HG03575 (cell line): ENCODE results near the gene SYS1.

Experiments used
- ATAC-seq: cut with Tn5 transposase; IDR thresholded peaks from one replicate; pipeline ENCODE4 v1.9.1; 2021; ENCODE audit not compliant: unreplicated experiment, insufficient number of reproducible peaks, low FRiP score; ENCODE audit errors: extremely low read depth

SYS1 gene

DNA sequence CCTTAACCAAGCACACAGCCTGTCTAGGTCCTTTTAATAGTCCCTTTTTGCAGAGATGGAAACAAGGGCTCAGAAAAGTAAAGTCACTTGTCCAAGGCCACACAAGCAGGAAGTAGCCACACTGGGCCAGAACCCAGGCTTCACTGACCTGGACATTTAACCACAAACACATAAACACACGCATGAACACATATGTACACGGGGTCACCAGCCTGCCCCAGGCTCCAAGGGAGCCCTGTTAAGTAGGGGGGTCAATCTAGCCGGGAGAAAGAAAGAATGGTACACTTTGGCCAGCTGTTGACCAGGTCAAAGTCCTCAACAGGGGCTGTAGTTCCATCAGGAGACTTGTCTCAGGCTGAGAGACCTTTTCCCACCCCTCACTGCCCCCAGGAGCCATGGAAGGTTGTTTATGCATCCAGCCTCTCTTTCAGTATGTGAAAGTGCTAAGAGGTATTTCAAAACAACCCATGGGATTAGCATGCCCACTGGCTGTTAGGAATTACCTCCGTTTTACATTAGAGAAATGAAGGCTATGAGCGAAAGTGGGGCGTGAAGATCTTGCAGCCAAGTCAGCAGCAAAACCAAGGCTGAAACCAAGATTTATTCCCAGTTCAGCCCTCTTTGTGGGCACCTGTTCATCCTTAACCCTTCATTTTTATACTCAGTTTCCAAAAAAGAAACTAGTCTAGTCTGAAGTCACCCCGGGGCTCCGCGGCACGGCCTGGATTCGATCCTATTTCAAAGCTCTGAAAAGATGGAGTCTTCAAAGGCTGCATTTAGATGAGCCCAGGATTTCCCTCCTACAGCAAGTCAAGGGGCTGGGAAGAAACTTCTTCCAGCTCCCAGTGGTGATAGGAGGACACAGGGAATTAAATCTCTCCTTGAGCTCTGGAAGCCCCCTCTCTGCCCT lies 24.6 kb upstream of the SYS1 start:
- no peak for ATAC-seq

DNA sequence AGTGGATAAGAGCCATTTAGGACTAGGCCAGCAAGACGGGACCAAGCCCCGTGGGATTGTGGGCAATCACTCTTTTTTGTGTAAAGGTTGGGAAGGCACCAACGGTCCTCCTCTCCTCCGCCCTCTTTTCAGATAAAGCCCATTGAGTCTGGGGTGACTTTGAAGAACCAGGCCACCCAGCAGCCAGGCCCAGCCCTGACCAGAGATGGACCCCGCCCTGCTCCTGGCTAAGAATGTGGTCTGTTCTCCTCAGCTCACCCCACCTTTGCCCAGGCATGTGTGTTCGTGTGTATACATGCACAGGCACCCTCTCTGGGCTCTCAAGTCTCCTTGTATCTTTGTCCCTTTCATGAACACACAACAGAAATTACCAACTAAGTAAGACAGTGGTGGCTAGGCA lies 23.9 kb upstream of the SYS1 start:
- no peak for ATAC-seq

DNA sequence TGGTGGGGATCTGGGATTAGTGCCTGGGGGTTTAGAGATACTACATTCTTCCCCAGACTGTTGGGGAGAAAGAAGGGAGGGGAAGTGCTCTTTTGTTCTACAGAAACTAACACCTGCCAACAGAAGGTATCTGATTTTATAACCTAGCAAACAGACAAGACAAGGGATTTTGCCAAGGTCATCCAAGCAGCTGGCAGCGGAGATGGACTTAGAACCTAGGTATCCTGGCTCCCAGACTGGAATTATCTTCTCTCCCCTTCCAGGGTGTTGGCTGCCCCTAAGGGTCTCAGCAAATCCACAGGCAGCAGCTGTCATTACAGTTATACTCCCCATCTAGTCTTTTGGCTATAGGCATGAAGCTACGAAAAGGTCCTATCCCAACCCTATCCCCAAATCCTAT lies 23.2 kb upstream of the SYS1 start:
- no peak for ATAC-seq

DNA sequence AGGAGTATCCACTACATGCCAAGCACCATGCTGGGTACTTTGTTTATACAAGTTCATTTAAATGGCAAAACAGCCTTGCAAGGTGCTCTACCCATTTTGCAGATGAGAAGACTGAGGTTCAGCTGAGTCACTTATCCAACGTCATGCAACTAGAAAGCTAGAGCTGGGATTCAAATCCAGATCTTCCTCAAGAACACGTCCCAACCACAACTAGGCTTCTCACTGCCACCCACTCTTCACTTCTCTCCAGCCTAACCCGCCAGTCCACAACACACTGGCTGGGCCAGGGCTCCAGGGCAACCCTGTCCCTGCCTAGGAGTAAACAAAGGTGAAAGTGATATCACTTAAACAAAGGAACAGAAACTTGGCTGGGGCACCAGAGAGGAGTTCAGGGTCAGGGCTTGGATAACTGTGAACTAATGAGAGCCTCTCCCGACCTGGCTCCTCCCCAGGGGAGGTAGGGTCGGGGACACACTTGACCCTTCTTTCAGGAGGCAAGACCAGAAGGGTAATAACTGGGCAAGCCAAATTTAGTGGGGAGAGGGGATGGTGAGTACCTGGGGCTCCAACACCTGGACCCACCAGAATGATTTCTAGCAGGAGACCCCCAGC lies 22.6 kb upstream of the SYS1 start:
- no peak for ATAC-seq

DNA sequence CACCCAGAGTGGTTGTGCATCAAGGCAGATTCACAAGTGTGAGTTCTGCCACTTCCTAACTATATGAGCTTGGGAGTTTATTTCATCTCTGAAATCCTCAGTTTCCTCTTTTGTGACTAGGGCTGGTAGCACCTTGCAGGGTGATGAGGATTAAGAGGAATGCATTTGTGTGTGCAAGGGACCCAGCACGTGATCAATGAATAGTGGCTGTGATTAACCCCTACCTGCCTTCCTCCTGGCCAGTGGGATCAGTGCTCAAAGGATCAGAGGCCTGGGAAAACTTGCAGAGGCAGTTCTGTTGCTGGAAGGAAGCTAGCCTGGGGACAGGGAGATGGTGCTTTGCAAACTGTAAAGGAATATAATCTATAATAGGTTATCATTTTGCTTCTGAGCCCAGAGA lies 22.0 kb upstream of the SYS1 start:
- ATAC-seq: no peak

DNA sequence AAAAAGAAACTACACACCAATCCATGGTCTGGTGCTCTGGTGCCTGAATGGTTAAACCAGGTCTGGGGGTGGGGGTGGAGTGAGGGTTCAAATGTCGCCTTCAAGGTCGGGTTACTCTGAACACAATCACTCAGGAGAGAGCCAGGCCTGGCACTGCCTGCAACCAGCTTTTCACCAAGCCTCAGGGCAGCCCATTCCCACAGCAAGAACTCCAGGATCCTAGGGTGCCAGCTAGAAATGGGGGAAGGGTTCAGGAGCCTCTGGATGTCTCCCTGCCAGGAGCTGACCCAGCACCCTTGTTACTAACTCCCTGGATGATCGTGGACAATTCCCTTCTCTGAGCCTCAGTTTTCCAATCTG lies 21.4 kb upstream of the SYS1 start:
- ATAC-seq: no peak

DNA sequence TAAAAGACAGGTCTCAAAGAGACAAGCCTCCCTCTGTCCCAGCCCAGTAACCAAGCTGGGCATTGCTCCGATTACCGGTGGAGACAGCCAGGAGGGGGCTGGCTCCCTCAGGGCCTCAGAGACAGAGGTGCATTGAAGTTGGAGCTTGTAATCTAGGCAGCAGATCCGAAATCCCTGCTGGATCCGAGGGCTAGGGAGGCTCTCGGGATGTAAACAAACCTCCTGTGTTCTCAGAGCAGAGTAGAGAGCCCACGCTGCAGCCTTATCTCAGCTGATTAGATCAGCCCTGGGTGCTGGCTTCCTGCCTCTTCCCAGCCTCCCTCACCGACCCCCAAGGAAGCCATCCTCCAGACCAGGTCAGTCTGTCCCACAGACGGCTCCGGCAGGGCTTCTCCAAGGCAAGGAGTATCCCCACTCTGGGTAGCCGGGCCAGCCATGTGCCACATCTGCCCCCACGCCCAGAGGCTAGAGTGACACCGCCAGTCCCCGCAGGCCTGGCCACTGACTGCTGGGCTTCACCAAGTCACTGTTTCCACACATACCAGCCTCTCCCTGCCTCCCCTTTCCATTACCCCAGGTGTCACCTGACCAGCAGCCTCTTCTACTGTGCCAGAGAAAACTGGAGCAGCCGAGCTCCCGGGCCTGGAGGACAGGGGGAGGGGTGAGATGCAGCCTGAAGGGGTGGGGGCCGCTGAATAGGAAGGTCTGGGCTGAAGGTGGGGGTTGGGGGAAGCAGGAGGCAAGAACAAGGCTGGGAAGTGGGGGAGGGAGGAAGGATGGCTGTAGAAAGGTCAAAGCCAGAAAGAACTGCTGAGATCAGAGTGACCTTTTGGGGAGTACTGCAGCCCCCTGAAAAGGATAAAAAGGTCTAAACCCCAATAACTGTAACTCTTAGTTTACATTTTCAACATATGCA lies 20.8 kb upstream of the SYS1 start:
- no peak for ATAC-seq

DNA sequence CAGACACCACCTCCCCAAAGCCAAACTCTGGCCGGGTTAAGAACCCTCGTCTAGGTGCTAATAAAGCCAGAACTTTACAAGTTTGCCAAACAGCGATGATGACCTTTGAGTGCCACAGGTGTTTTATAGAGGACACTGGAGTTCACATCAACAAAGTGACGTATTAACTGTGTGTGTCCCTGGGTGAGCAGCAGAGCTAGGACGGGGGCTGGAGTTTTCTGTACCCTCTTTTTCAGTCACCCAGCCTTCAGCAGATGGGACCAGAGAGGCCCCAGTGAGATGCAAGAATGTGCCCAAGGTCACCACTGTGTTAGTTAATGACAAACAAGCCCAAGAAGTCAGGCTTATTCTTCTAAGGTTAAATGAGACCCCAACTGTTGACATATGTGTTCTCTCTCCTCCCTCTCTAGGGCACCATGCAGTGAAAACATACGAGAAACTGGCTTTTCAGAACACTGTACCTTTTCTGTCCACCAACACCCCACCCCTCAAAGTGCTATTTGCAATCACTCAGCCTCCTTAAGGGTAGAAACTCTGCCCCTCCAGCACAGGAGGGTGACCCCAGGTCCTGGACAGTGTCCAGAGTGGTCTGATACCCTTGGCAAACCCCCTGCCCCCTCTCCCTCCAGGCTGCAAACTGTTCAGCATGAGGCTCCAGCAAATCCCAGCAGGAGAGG lies 20.0 kb upstream of the SYS1 start:
- no peak for ATAC-seq

DNA sequence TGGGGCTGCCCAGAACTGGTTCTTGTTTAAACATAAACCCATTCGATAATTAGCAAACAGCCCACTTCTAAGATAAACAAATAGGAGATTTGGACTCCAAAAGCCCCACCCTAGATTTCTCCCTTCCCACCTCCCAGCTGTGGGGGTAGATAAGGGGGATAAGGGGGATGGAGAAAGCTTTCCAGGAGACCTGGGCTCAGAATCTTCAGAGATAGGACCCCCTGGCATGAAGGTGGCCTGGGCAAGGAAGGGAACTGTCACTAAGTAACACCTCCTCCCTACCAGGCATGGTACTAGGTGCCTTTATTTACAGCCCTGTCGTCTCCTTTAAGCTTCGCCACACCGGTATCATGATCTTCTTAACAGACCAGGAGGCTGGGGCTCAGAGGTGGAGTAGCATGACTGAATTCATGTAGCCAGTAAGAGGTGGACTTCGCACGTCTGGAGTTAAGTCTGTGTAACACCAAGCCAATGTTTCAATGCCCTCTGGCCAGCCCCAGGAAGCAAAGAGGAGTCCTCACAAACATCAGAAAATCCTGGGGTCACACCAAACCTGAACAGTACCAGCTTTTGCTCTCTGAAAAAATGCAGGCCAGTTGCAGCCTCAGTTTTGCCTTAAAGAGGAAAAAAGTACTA lies 19.3 kb upstream of the SYS1 start:
- no peak for ATAC-seq

DNA sequence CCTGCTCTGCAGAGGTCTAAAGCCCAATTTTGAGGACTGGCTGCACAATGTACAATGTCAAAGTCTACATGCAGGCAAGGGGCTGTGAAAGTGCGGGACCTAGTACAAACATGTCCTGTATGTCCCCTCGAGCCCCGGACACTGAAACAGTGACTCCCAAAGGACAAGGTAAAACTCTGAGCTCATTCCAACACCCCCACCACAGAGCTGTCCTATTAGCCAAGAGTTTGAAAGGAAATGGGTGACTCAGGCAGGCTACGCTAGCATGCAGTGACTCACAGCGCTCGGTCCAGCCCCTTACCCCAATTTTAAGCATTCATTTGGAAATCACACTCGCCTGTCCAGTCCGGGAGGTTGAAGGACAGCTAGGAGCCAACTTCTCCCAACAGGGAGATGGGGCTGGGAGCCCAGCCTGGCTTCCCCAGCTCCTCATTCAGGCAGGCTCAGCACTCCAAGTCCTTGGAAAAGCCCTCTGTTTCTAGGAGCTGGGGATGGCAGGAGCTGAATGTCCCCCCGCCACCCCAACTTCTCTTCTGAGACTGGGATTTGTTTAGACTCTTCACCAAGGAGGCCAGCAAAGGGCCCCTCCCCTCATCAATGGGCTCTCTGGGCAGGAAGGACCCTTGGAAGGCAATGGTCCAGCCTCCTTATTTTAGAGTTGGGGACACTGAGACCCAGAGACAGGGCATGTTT lies 18.6 kb upstream of the SYS1 start:
- no peak for ATAC-seq

DNA sequence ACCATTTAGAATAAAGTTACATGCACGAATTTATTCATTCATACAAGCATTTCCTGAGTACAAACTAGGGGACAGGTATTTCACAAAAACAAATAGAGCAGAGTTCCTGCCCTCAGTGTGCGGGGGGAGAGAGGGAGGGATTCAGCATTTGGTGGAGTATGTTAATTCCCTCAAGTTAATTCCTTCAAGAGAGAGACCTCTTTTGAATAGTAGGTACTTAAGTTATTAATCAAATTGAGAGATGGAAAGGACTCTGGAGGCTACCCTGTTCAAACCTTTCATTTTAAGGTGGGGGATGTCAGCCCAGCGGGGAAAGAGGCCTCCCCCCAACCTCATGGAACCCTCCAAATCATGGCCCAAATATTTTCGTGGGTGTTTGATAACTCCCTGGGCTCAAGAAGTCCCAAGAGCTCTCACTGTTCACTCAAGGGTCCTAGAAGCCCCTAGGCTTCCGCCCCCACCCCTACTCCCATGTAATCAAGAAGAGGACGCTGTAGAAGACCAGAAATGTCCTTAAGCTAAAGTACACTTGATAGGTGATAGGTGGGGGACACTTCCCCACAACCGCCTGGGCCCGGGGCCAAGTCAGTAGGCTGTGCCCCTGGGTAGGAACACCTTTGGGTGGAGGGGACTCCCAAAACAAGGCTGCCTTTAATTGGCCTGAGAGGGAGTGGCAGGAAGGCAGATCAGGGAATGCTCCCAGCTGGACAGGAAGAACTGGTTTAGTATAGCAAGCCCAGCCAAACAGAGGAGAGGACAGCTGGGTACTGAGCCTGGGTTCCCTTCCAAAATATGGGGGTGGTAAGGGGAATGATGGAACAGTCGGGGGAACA lies 17.6 kb upstream of the SYS1 start:
- no peak for ATAC-seq

DNA sequence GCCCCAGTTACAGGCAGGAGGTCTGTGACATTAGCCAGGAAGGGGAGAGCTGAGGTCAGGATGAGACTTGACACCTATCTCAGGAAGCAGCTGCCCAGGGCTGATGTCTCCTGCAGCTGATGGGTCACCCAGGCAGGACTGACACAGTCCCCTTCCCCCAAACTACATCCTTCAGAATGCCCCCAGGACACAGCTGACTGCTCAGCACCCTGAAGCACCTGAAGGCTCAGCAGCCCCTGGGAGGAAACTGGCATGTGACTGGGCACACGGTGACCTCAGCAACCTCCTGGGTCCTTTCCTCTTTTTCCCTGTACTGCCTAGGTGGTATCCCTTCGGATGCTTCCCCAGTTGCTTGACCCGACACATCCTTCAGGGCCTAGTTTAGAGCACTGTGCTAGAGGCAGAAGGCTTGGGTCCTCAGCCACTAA lies 16.7 kb upstream of the SYS1 start:
- ATAC-seq: no peak

DNA sequence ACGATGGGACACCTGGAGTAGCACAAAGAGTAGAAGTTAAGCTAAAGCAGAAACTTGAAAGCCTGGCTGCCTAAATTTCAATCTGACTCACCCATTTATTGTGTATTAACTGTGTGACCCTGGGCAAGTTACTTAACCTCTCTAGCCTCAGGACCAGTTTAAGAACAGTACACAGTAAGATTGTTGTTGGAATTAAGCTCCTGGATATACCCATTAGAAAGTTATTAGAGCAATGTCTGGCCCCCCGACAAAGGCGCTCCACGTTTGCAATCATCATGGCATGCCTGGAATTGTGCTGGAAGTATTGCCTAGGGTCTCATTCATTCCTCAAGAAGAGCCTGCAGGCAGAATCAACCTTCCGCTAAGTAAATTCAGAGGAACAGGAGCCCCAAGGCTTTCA lies 16.1 kb upstream of the SYS1 start:
- no peak for ATAC-seq

DNA sequence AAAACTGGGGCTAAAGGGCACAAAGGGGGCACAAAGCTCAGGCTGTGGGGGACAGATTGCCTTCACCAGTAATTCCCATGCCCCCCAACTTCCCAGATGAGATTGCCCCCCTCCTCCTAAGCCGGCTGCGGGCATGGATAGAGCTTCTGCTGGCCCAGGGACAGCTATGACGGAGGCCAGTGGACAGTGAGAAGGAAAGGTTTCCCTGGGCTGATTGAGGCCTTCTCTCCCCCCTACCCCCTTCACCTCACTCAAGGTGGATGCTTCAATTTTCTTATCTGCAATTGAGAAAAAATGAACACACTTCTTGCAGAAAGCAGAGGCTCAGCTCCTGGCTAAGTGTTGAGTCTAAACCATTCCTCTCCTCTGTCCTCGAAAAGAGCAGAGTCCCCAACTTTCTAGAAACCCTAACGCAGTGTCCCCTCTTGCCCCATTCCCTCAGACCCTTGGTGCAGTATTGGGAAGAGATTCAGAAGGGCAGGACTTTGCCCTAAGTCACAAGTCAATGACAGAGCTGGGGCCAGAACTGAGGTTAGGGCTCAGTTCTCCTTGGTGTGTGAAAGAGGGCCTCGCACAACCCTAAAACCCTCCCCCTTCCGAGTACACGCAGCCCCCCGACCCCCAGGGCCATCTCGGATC lies 15.5 kb upstream of the SYS1 start:
- ATAC-seq: no peak

DNA sequence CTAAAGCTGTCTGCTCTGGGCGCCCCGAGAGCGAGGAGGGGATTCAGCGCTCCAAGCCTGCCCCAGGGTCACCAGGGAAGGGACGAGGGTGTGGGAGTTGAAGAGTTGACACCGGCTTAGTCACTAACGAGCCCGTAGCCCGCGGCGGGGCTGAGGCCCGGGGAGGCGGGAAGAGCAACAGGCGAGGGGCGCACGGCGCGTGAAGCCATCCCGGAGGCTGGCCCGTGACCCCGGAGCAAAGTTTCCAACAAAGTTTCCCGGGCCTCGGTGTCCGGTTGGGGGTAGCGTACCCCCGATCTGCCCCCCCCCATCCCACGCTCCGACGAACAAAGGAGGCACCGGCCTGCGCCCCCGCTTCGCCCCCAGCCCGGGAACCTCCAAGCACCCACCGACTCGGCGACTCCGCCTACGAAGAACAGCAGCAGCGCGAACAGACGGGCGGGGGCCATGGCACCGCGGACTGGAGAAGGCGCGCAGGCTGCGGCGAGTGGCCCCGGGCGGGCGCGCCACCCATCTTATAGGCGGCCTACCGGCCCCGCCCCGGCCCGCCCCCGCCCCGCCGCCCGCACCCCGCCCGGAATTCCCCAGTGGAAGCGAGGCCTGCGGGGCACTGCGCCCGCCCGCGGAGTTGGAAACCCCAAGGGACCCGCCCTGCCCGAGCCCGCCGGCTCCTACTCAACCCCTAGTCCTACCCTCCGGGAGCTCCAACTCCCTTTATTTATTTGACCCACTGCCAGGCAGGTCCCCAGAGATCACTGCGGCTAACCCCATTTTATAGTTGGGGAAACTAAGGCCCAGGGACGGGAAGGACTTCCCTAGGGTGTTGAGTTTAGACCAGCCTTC lies 14.8 kb upstream of the SYS1 start, which contains the start of gene SDC4:
TSS of gene SDC4 (minus strand) at position 489 of the 843 bp plus-strand sequence. CDS start at position 449, 40 bp downstream.
- no peak for ATAC-seq

DNA sequence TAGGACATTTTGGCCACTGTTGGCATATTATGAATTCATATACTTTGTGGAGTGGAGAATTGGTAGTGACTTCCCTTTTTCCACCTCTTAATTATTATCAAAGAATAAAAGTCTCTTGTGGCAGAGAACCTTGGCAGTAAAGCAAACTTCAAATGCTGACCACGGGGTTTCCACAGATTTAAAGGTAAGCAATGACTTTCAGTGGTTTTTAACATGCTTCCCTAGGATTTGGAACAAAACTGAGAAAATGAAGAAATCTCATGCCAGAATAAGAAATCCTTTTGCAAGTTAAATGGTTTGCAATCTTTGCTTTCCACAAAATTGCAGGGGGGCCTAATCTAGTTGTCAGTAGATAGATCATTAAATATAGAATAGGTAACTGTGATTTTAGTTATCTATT lies 12.7 kb upstream of the SYS1 start:
- no peak for ATAC-seq
